NB4 (cell line): ENCODE results near the gene WDR35.

Experiments
- DNase-seq: peaks from one replicate; pipeline ENCODE4 v3.0.0; 2010; ENCODE audit warnings: low read depth
- H3K4me3 ChIP-seq: one replicate; pipeline ENCODE4 v1.5.1; 2011; ENCODE audit warnings: mild to moderate bottlenecking, low read depth, low read length, moderate library complexity
- MYC ChIP-seq: IDR thresholded peaks from 2 replicates; pipeline ENCODE4 v1.6.1; 2011; ENCODE audit warnings: low read depth, low read length
- POLR2A ChIP-seq: IDR thresholded peaks from 2 replicates; pipeline ENCODE4 v1.6.1; 2011; ENCODE audit warnings: mild to moderate bottlenecking; ENCODE audit not compliant: insufficient read length; ENCODE audit errors: extremely low read depth
- TF ChIP-seq, protein P1 (sequence below): IDR thresholded peaks from 2 replicates; pipeline ENCODE4 v1.6.1; 2011; ENCODE audit warnings: low read depth, low read length
- TF ChIP-seq, protein P2 (sequence below): IDR thresholded peaks from one replicate; pipeline ENCODE4 v1.5.1; 2012; ENCODE audit warnings: low read depth, low read length

Gene WDR35

DNA sequence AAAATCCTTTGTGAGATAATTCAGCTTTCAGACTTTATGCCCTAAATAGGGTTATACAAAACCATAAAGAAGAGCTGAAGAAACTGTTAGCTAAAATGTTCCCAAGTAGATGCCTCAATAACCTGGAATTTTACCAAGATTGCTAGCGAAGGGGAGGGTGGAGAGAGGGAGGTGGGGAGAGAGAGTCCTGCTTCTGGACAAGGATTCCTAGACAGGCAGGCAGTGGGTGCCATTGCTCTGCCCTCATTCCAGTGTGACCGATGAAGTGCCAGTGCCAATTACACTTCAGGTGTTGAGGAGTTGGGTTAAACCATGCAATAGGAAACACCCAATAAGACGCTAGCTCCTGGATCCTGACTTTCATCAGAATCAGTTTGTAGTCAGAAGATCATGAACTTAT lies 43.4 kb upstream of the WDR35 start:
- no peak for DNase-seq
- TF ChIP-seq MYC (no peak), POLR2A (no peak)
- TF ChIP-seq, protein P1, sequence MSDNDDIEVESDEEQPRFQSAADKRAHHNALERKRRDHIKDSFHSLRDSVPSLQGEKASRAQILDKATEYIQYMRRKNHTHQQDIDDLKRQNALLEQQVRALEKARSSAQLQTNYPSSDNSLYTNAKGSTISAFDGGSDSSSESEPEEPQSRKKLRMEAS, result no peak
- TF ChIP-seq, protein P2, sequence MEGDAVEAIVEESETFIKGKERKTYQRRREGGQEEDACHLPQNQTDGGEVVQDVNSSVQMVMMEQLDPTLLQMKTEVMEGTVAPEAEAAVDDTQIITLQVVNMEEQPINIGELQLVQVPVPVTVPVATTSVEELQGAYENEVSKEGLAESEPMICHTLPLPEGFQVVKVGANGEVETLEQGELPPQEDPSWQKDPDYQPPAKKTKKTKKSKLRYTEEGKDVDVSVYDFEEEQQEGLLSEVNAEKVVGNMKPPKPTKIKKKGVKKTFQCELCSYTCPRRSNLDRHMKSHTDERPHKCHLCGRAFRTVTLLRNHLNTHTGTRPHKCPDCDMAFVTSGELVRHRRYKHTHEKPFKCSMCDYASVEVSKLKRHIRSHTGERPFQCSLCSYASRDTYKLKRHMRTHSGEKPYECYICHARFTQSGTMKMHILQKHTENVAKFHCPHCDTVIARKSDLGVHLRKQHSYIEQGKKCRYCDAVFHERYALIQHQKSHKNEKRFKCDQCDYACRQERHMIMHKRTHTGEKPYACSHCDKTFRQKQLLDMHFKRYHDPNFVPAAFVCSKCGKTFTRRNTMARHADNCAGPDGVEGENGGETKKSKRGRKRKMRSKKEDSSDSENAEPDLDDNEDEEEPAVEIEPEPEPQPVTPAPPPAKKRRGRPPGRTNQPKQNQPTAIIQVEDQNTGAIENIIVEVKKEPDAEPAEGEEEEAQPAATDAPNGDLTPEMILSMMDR, result no peak
- H3K4me3 ChIP-seq, result no peak overlapping the region

DNA sequence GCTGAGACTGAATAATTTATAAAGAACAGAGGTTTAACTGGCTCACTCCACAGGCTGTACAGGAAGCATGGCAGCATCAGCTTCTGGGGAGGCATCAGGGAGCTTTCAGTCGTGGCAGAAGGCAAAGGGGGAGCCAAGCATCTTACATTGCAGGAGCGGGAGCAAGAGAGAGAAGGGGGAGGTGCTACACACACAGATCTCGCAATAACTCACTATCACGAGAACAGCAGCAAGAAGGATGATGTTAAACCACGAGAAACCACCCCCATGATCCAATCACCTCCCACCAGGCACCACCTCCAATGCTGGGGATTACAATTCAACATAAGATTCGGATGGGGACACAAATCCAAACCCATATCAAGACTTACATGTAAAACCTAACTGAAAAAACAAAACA lies 40.3 kb upstream of the WDR35 start:
- TF ChIP-seq MYC (no peak), POLR2A (no peak)
- TF ChIP-seq, protein P1, result no peak
- TF ChIP-seq, protein P2, result no peak
- H3K4me3 ChIP-seq, result no peak overlapping the region
- peak; percentile 44 for DNase-seq

DNA sequence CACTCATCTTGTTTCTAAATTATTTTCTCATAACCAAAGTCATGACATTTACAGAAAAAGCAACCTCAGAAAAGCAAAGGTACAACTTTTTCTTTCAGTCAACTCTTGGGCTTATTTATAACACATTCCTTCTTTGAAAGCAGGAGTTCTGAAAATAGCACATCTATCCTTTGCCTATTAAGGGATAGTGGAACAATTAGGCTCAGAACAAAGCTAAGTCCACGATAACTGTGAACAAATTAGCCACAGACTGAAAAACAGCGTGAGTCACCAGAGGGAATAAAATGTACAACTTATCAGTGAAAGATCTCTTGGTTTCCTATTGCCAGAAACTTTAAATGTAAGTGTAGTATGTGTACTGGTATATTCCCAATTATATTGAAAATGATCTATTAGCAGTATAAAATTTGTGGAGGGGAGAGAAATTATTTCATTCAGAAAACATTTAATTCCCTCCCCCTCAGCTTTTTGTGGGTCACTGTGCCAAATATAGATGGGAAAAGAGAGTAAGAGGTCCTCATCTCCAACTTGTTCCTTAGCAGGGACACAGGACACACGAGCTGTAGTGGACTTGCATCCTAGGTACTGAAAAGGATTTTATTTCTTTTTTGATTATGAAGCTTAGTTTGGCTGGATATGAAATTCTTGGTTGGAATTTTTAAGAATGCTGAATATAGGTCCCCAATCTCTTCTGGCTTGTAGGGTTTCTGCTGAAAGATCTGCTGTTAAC lies 38.0 kb upstream of the WDR35 start:
- TF ChIP-seq, protein P2, result no peak
- TF ChIP-seq POLR2A (no peak), MYC (no peak)
- TF ChIP-seq, protein P1, result no peak
- no peak for DNase-seq
- no peak overlapping the region for H3K4me3 ChIP-seq

DNA sequence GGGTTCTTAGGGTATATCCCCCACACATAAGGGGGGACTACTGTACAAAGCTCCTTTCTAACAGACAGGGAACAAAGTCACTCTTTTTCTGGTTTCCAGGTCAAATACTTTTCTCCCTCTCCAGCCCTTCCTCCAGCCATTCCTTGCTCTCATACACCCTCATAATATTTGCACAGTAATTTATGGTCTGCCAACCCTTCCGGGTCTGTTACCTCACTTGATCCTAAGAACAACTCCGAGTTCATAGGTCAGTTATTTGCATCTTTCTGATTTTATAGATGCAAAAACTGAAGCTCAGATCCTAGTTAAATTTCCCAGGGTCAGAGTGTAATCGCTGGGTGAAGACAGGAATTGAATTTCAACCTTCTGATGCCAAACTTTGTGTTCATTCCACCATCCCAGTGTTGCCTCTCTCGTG lies 37.4 kb upstream of the WDR35 start:
- no peak for DNase-seq
- TF ChIP-seq, protein P2, result no peak
- no peak for TF ChIP-seq MYC
- no peak for TF ChIP-seq POLR2A
- TF ChIP-seq, protein P1, result no peak

DNA sequence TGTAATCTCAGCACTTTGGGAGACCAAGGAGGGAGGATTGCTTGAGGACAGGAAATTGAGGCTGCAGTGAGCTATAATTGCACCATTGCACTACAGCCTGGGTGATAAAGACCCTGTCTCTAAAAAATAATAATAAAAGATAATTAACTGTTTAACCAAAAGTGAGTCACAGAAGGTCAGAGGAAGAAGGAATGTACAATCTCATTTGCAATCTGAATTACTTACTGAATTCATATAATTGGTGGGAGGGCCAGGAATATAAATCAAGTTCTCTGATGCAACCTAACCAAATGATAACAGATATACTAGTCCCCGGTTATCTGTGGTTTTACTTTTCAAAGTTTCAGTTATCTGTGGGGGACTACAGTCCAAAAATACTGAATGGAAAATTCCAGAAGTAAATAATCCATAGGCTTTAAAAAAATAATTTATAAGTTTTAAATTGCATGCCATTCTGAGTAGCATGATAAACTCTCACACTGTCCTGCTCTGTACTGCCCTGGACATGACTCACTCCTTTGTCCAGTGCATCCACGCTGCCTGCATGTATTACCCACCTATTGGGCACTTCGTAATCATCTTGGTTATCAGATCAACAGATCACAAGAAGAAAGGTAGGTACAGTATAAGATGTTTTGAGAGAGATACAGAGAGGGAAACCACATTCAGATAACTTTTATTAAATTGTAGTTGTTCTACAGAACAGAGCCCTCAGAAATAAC lies 35.3 kb upstream of the WDR35 start:
- H3K4me3 ChIP-seq, result no peak overlapping the region
- no peak for DNase-seq
- TF ChIP-seq, protein P1, result no peak
- TF ChIP-seq, protein P2, result no peak

More for the DNA sequence above, 37.4 kb upstream of the WDR35 start:
- H3K4me3 ChIP-seq, result no peak overlapping the region
